ENCODE results near the gene ZNF862. TPM values are rescaled to one million over a fixed set of nuclear protein-coding genes. Genes with fewer than 3 reads are reported as not detected.

The ZNF862 gene
- total and polyA plus RNA-seq, 2 donors from 2014 or later = 5.7 to 29.1 TPM

GRCh38 chr7:149863500-149863899 lies 25.3 kb downstream of the ZNF862 start:
- DNase-seq (no peak), FAIRE-seq (no peak)
- no peaks in the 10 kb centered on the region for H3K27me3 ChIP-seq (ENCODE audit: control insufficient read depth, insufficient read depth, low read length)
- H3K4me1 ChIP-seq (ENCODE audit: control insufficient read depth in 2 of 3, insufficient read depth in 2 of 3, low read depth in 1 of 3, low read length in 3 of 3) = no peaks in the 10 kb centered on the region
- TF ChIP-seq, protein P1, sequence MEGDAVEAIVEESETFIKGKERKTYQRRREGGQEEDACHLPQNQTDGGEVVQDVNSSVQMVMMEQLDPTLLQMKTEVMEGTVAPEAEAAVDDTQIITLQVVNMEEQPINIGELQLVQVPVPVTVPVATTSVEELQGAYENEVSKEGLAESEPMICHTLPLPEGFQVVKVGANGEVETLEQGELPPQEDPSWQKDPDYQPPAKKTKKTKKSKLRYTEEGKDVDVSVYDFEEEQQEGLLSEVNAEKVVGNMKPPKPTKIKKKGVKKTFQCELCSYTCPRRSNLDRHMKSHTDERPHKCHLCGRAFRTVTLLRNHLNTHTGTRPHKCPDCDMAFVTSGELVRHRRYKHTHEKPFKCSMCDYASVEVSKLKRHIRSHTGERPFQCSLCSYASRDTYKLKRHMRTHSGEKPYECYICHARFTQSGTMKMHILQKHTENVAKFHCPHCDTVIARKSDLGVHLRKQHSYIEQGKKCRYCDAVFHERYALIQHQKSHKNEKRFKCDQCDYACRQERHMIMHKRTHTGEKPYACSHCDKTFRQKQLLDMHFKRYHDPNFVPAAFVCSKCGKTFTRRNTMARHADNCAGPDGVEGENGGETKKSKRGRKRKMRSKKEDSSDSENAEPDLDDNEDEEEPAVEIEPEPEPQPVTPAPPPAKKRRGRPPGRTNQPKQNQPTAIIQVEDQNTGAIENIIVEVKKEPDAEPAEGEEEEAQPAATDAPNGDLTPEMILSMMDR (IDR thresholded peaks at IDR 0.05; ENCODE audit: borderline replicate concordance, extremely low read depth, insufficient read depth) = no peak
- intact Hi-C loops (cut with DNase I) = no loop called here
- H3K4me3 ChIP-seq (ENCODE audit: low read length in 3 of 3) = no peak overlapping the region
- H3K27ac ChIP-seq (ENCODE audit: low read depth in 2 of 2, low read length in 2 of 2) = no peak overlapping the region
- H3K9me3 ChIP-seq (ENCODE audit: control insufficient read depth in 2 of 3, insufficient read depth in 1 of 3, low read length in 3 of 3) = no peaks in the 10 kb centered on the region
- peaks cover 0 to 34% (median 14%) of the 10 kb centered on the region in 3 donors for H3K36me3 ChIP-seq (ENCODE audit: control insufficient read depth in 2 of 3, insufficient read depth in 3 of 3, low read length in 3 of 3)
- H3K9ac ChIP-seq (ENCODE audit: low read length in 3 of 3) = no peak overlapping the region

DNA sequence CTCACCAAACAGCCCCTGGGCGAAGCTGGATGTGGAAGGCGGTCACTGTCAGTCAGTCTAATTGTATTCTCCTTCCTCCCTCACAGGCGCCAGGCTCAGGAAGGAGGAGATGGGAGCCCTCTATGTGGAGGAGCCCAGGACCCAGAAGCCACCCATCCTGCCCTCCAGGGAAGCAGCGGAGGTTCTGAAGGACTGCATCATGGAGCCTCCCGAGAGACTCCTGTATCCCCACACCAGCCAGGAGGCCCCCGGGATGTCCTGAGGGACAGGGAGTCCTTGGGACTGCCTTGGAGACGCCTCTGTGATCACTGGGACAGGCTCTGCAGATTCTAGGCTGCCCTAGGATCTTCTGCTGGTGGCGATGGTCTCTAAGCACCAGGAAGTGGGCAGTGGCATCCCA lies 25.8 kb downstream of the ZNF862 start:
- Histone ChIP-seq H3K27ac (ENCODE audit: low read depth in 2 of 2, low read length in 2 of 2) (no peak overlapping the region), H3K9me3 (ENCODE audit: control insufficient read depth in 2 of 3, insufficient read depth in 1 of 3, low read length in 3 of 3) (no peaks in the 10 kb centered on the region), H3K4me3 (ENCODE audit: low read length in 3 of 3) (no peak overlapping the region), H3K4me1 (ENCODE audit: control insufficient read depth in 2 of 3, insufficient read depth in 2 of 3, low read depth in 1 of 3, low read length in 3 of 3) (no peaks in the 10 kb centered on the region), H3K9ac (ENCODE audit: low read length in 3 of 3) (no peak overlapping the region), H3K27me3 (ENCODE audit: control insufficient read depth, insufficient read depth, low read length) (no peaks in the 10 kb centered on the region), H3K36me3 (ENCODE audit: control insufficient read depth in 2 of 3, insufficient read depth in 3 of 3, low read length in 3 of 3) (peaks cover 0 to 34% (median 14%) of the 10 kb centered on the region in 3 donors)
- intact Hi-C loops (cut with DNase I) = no loop called here
- TF ChIP-seq, protein P1 (IDR thresholded peaks at IDR 0.05; ENCODE audit: borderline replicate concordance, extremely low read depth, insufficient read depth) = no peak
- DNase-seq = no peak
- FAIRE-seq = no peak

- no peak overlapping the region for H3K4me3 ChIP-seq (ENCODE audit: low read length in 3 of 3)
- peaks cover 0 to 33% (median 14%) of the 10 kb centered on the region in 3 donors for H3K36me3 ChIP-seq (ENCODE audit: control insufficient read depth in 2 of 3, insufficient read depth in 3 of 3, low read length in 3 of 3)
- no peak overlapping the region for H3K27ac ChIP-seq (ENCODE audit: low read depth in 2 of 2, low read length in 2 of 2)
- FAIRE-seq (no peak), DNase-seq (no peak)
- no peaks in the 10 kb centered on the region for H3K27me3 ChIP-seq (ENCODE audit: control insufficient read depth, insufficient read depth, low read length)
- TF ChIP-seq, protein P1 (IDR thresholded peaks at IDR 0.05; ENCODE audit: borderline replicate concordance, extremely low read depth, insufficient read depth) = no peak
- H3K9me3 ChIP-seq (ENCODE audit: control insufficient read depth in 2 of 3, insufficient read depth in 1 of 3, low read length in 3 of 3) = no peaks in the 10 kb centered on the region
- no peak overlapping the region for H3K9ac ChIP-seq (ENCODE audit: low read length in 3 of 3)
- intact Hi-C loops (cut with DNase I) = no loop called here
- H3K4me1 ChIP-seq (ENCODE audit: control insufficient read depth in 2 of 3, insufficient read depth in 2 of 3, low read depth in 1 of 3, low read length in 3 of 3) = no peaks in the 10 kb centered on the region
Measured at GRCh38 chr7:149864751-149865150, 26.6 kb downstream of the ZNF862 start.

- intact Hi-C loops (cut with DNase I) = no loop called here
- peaks cover 0 to 26% (median 14%) of the 10 kb centered on the region in 3 donors for H3K36me3 ChIP-seq (ENCODE audit: control insufficient read depth in 2 of 3, insufficient read depth in 3 of 3, low read length in 3 of 3)
- FAIRE-seq (no peak), DNase-seq (peak in 1 of 5 donors; percentile 69)
- TF ChIP-seq, protein P1 (IDR thresholded peaks at IDR 0.05; ENCODE audit: borderline replicate concordance, extremely low read depth, insufficient read depth) = no peak
- no peaks in the 10 kb centered on the region for H3K27me3 ChIP-seq (ENCODE audit: control insufficient read depth, insufficient read depth, low read length)
- no peaks in the 10 kb centered on the region for H3K9me3 ChIP-seq (ENCODE audit: control insufficient read depth in 2 of 3, insufficient read depth in 1 of 3, low read length in 3 of 3)
- H3K27ac ChIP-seq (ENCODE audit: low read depth in 2 of 2, low read length in 2 of 2) = no peak overlapping the region
- no peak overlapping the region for H3K4me3 ChIP-seq (ENCODE audit: low read length in 3 of 3)
- no peaks in the 10 kb centered on the region for H3K4me1 ChIP-seq (ENCODE audit: control insufficient read depth in 2 of 3, insufficient read depth in 2 of 3, low read depth in 1 of 3, low read length in 3 of 3)
- no peak overlapping the region for H3K9ac ChIP-seq (ENCODE audit: low read length in 3 of 3)
Measured at GRCh38 chr7:149865437-149865836, 27.3 kb downstream of the ZNF862 start.

Data from kidney (tissue), 14 donors.